K562 (cell line): Measurements from ENCODE around the gene NARF. TPM values are rescaled to one million over a fixed set of nuclear protein-coding genes. Genes with fewer than 3 reads are reported as not detected.

Experiments used
- CC2D1A ChIP-seq: fragments of 450-650 bp; IDR thresholded peaks from 2 replicates; pipeline ENCODE4 v1.6.1; 2017; ENCODE audit warnings: mild to moderate bottlenecking
- ELF4 ChIP-seq: fragments of 450-650 bp; formaldehyde crosslinking; IDR thresholded peaks from 2 replicates; pipeline ENCODE4 v1.4.0; 2022; ENCODE audit warnings: missing genetic modification characterization
- FOXM1 ChIP-seq, 2 experiments: fragments of 450-650 bp in 1 of 2; sonication (generic) in 1 of 2; formaldehyde crosslinking in 1 of 2; IDR thresholded peaks; 2 replicates each; pipeline versions ENCODE4 v1.6.1 to v1.9.0; 2017 to 2022; ENCODE audit warnings: low read depth in 2 of 2, mild to moderate bottlenecking in 2 of 2, missing genetic modification reagents in 1 of 2, moderate library complexity in 1 of 2
- IFI16 ChIP-seq: fragments of 250-450 bp; sonication (Bioruptor Pico); IDR thresholded peaks from 2 replicates; pipeline ENCODE4 v2.1.2; 2022; ENCODE audit warnings: mild to moderate bottlenecking, inconsistent platforms
- PCBP1 ChIP-seq: fragments of 200-400 bp; formaldehyde crosslinking; IDR thresholded peaks from 2 replicates; pipeline ENCODE4 v1.6.1; 2018; ENCODE audit warnings: mild to moderate bottlenecking, low read depth, low read length; ENCODE audit not compliant: poor library complexity, severe bottlenecking
- PURB ChIP-seq: sonication (generic); formaldehyde crosslinking; IDR thresholded peaks from 2 replicates; pipeline ENCODE4 v1.9.0; 2021; ENCODE audit warnings: low read depth, mild to moderate bottlenecking, missing genetic modification reagents
- RCOR1 ChIP-seq, 2 experiments: IDR thresholded peaks; 2 replicates each; pipeline ENCODE4 v1.6.1; 2012; ENCODE audit warnings: low read depth in 2 of 2, low read length in 2 of 2, borderline replicate concordance in 1 of 2, improper control_type of control experiment in 1 of 2
- SETDB1 ChIP-seq: IDR thresholded peaks from one replicate; pipeline ENCODE4 v1.6.1; 2012; ENCODE audit warnings: low read length, control low read depth, inconsistent platforms
- U2AF1 ChIP-seq: fragments of 200-400 bp; formaldehyde crosslinking; optimal IDR thresholded peaks from 2 replicates; pipeline ENCODE3; 2017; ENCODE audit warnings: mild to moderate bottlenecking, low read depth, low read length, moderate library complexity
- ZEB2 ChIP-seq: fragments of 450-650 bp; IDR thresholded peaks from 2 replicates; pipeline ENCODE4 v1.6.1; 2016
- ZKSCAN1 ChIP-seq: fragments of 150-350 bp; IDR thresholded peaks from 2 replicates; pipeline ENCODE4 v1.6.1; 2016; ENCODE audit warnings: low read depth, low read length
- ZNF316 ChIP-seq: fragments of 450-650 bp; IDR thresholded peaks from 2 replicates; pipeline ENCODE4 v1.6.1; 2016
- ZNF695 ChIP-seq: fragments of 450-650 bp; formaldehyde crosslinking; IDR thresholded peaks from 2 replicates; pipeline ENCODE4 v1.4.0; 2020; ENCODE audit warnings: mild to moderate bottlenecking, moderate library complexity
- polyA plus RNA-seq, 8 experiments: library from polyadenylated mRNA; depleted of rRNA in 4 of 8; stranded (reverse) in 5 of 8; unstranded in 3 of 8; fragments of >200 nt; fragmentation: Nextera tagmentation in 2 of 8; fragmentation: Illumina TruSeq in 1 of 8; extraction: Ambion mirVana in 2 of 8; extraction: Trizol in 1 of 8; gene quantifications; 2 replicates each; pipeline versions ENCODE4 v1.2.1 to v1.2.3, GENCODE V29; 2011 to 2014; ENCODE audit warnings: inconsistent platforms in 1 of 8, missing spikeins in 1 of 8
- total RNA-seq, 7 experiments: library from RNA; depleted of rRNA in 6 of 7; stranded (reverse); fragments of >200 nt in 6 of 7; fragmentation: Illumina TruSeq in 2 of 7; extraction: Trizol in 2 of 7; gene quantifications; 2 replicates each; pipeline versions ENCODE4 v1.2.1 to v1.2.3, GENCODE V29; 2011 to 2021; ENCODE audit warnings: low replicate concordance in 1 of 7
- TF ChIP-seq, protein P1 (sequence below): fragments of 250-450 bp; sonication (Bioruptor Pico); IDR thresholded peaks from 2 replicates; pipeline ENCODE4 v1.8.0; 2022; ENCODE audit warnings: moderate library complexity, mild to moderate bottlenecking, inconsistent platforms
- TF ChIP-seq, protein P2 (sequence below): IDR thresholded peaks from 2 replicates; pipeline ENCODE4 v1.6.1; 2014; ENCODE audit warnings: antibody characterized with exemption
- TF ChIP-seq, protein P3 (sequence below): sonication (generic); formaldehyde crosslinking; IDR thresholded peaks from 2 replicates; pipeline ENCODE4 v1.8.0; 2023; ENCODE audit warnings: mild to moderate bottlenecking, missing genetic modification reagents
- TF ChIP-seq, protein P4 (sequence below): fragments of 250-450 bp; sonication (Bioruptor Pico); IDR thresholded peaks from 2 replicates; pipeline ENCODE4 v1.4.0; 2020; ENCODE audit warnings: mild to moderate bottlenecking, moderate library complexity

NARF gene
- total and polyA plus RNA-seq, 9 of the 15 experiments (the other 6 are each of a cell fraction or from before 2014, with no cell fraction given), result 60.4 to 423 (median 132) TPM

DNA sequence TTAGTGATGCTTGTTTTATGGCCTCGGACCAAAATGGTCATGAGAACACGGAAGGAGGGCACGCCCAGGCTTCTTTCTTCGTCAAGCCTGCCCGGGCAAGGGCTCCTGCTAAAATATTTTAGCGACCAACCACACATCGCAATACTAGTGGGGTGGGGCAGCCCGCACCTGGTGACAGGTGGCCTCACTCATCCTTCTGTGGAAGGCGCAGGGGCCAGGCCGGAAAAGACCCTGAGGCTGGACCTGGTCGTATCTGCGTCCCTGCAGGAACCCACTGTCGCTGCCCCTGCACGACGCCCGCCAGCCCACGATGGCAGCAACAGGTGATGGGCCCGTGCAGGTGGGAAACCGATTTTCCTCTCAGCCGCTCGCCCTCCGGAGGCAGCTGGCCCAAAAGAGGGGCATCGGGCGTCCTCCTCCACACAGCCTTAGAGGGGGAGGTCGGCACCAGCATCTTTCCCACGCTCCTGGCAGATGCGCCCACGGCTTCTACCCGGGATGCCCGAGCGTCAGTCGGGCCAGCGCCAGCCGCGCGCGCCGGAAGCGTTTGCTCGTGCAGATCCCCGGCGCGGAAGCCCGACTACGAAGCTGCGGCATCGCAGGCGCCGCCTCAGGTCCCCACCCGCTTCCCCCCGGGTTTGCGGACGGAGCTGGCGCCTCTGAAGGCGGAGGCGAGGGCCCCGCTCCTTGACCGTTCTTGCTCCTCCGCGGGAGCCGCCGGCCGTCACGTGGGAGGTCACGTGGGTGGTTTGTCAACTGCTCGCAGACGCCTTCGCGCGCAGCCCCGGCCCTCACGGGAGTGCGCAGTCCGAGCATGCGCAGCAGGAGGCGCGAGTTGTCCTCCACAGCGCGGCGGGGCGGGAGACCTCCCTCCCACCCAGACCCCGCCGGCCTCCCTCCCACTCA, 38.2 kb downstream of the NARF start (continued):
- no peak for TF ChIP-seq FOXM1 (IDR thresholded peaks at IDR 0.05; ENCODE audit: low read depth)
- peak; percentile 73 for TF ChIP-seq FOXM1 (CRISPR knock-in tag; IDR thresholded peaks at IDR 0.05; ENCODE audit: low read depth)
- no peak for TF ChIP-seq PURB (CRISPR knock-in tag)
- TF ChIP-seq, protein P1, sequence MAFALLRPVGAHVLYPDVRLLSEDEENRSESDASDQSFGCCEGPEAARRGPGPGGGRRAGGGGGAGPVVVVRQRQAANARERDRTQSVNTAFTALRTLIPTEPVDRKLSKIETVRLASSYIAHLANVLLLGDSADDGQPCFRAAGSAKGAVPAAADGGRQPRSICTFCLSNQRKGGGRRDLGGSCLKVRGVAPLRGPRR (CRISPR knock-in tag), result no peak
- no peak for TF ChIP-seq CC2D1A
- no peak for TF ChIP-seq ZEB2
- TF ChIP-seq ZKSCAN1, result no peak
- TF ChIP-seq, protein P2, sequence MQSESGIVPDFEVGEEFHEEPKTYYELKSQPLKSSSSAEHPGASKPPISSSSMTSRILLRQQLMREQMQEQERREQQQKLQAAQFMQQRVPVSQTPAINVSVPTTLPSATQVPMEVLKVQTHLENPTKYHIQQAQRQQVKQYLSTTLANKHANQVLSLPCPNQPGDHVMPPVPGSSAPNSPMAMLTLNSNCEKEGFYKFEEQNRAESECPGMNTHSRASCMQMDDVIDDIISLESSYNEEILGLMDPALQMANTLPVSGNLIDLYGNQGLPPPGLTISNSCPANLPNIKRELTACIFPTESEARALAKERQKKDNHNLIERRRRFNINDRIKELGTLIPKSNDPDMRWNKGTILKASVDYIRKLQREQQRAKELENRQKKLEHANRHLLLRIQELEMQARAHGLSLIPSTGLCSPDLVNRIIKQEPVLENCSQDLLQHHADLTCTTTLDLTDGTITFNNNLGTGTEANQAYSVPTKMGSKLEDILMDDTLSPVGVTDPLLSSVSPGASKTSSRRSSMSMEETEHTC, result peak; percentile 86
- peak; percentile 39 for TF ChIP-seq U2AF1
- TF ChIP-seq, protein P3, sequence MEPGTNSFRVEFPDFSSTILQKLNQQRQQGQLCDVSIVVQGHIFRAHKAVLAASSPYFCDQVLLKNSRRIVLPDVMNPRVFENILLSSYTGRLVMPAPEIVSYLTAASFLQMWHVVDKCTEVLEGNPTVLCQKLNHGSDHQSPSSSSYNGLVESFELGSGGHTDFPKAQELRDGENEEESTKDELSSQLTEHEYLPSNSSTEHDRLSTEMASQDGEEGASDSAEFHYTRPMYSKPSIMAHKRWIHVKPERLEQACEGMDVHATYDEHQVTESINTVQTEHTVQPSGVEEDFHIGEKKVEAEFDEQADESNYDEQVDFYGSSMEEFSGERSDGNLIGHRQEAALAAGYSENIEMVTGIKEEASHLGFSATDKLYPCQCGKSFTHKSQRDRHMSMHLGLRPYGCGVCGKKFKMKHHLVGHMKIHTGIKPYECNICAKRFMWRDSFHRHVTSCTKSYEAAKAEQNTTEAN (CRISPR knock-in tag), result no peak; the same call in 1 of the 2 replicates
- TF ChIP-seq, protein P4, sequence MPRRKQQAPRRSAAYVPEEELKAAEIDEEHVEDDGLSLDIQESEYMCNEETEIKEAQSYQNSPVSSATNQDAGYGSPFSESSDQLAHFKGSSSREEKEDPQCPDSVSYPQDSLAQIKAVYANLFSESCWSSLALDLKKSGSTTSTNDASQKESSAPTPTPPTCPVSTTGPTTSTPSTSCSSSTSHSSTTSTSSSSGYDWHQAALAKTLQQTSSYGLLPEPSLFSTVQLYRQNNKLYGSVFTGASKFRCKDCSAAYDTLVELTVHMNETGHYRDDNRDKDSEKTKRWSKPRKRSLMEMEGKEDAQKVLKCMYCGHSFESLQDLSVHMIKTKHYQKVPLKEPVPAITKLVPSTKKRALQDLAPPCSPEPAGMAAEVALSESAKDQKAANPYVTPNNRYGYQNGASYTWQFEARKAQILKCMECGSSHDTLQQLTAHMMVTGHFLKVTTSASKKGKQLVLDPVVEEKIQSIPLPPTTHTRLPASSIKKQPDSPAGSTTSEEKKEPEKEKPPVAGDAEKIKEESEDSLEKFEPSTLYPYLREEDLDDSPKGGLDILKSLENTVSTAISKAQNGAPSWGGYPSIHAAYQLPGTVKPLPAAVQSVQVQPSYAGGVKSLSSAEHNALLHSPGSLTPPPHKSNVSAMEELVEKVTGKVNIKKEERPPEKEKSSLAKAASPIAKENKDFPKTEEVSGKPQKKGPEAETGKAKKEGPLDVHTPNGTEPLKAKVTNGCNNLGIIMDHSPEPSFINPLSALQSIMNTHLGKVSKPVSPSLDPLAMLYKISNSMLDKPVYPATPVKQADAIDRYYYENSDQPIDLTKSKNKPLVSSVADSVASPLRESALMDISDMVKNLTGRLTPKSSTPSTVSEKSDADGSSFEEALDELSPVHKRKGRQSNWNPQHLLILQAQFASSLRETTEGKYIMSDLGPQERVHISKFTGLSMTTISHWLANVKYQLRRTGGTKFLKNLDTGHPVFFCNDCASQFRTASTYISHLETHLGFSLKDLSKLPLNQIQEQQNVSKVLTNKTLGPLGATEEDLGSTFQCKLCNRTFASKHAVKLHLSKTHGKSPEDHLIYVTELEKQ (CRISPR knock-in tag), result no peak
- TF ChIP-seq PCBP1, result peak; percentile 2
- TF ChIP-seq RCOR1 (IDR thresholded peaks at IDR 0.05; ENCODE audit: borderline replicate concordance in 1 of 2, low read depth in 2 of 2, low read length in 2 of 2), result peak in 1 of 2 experiments; percentile 53; a peak in 2 of 4 replicates
- TF ChIP-seq ZNF316, result no peak
- TF ChIP-seq ELF4 (CRISPR knock-in tag), result no peak
- peak; percentile 51 for TF ChIP-seq SETDB1
- no peak for TF ChIP-seq IFI16 (CRISPR knock-in tag)
- TF ChIP-seq ZNF695, result no peak
